ENCODE data around the gene ATP6V0B. TPM values are rescaled to one million over a fixed set of nuclear protein-coding genes. Genes with fewer than 3 reads are reported as not detected.
A peak's percentile ranks its signal among the peaks of the same experiment; 100 is the strongest.

Gene ATP6V0B
- total RNA-seq, 1 donor from 2014 or later, result 129 TPM

- H3K27ac Mint-ChIP-seq (ENCODE audit: unreplicated experiment), result no peak overlapping the region
- no peaks in the 10 kb centered on the region for H3K9me3 Mint-ChIP-seq
- no peak for DNase-seq (ENCODE audit: low read depth, low spot score)
- peaks cover 62% of the 10 kb centered on the region for H3K27me3 Mint-ChIP-seq (ENCODE audit: low read depth)
- peaks cover 16% of the 10 kb centered on the region for H3K4me1 Mint-ChIP-seq
- H3K36me3 Mint-ChIP-seq (ENCODE audit: low read depth), result no peaks in the 10 kb centered on the region
- H3K4me3 Mint-ChIP-seq, result peak overlapping the region; percentile 83
- no peak for TF ChIP-seq CTCF (conservative IDR thresholded peaks at IDR 0.05)
Measured at GRCh38 chr1:43935711-43936427, 38.9 kb upstream of the ATP6V0B start.

GRCh38 chr1:43936431-43937151 lies 38.2 kb upstream of the ATP6V0B start:
- Mint-ChIP-seq H3K27ac (ENCODE audit: unreplicated experiment) (no peak overlapping the region), H3K4me3 (peak overlapping the region; percentile 81), H3K9me3 (no peaks in the 10 kb centered on the region), H3K4me1 (peaks cover 16% of the 10 kb centered on the region), H3K27me3 (ENCODE audit: low read depth) (peaks cover 59% of the 10 kb centered on the region), H3K36me3 (ENCODE audit: low read depth) (no peaks in the 10 kb centered on the region)
- peak; percentile 34 for DNase-seq (ENCODE audit: low read depth, low spot score)
- peak; percentile 42 for TF ChIP-seq CTCF (conservative IDR thresholded peaks at IDR 0.05)

GRCh38 chr1:43937179-43937865 lies 37.4 kb upstream of the ATP6V0B start:
- no peak for DNase-seq (ENCODE audit: low read depth, low spot score)

GRCh38 chr1:43938383-43938782 lies 36.4 kb upstream of the ATP6V0B start:
- Mint-ChIP-seq H3K4me3 (peak overlapping the region; percentile 52), H3K9me3 (no peaks in the 10 kb centered on the region), H3K27ac (ENCODE audit: unreplicated experiment) (peak overlapping the region; percentile 85), H3K36me3 (ENCODE audit: low read depth) (no peaks in the 10 kb centered on the region), H3K4me1 (peaks cover 9% of the 10 kb centered on the region), H3K27me3 (ENCODE audit: low read depth) (peaks cover 44% of the 10 kb centered on the region)
- TF ChIP-seq CTCF (conservative IDR thresholded peaks at IDR 0.05), result no peak
- DNase-seq (ENCODE audit: low read depth, low spot score), result no peak

More at GRCh38 chr1:43937179-43937865, 37.4 kb upstream of the ATP6V0B start:
- Mint-ChIP-seq H3K4me1 (peaks cover 16% of the 10 kb centered on the region), H3K27ac (ENCODE audit: unreplicated experiment) (no peak overlapping the region), H3K4me3 (peak overlapping the region; percentile 81), H3K9me3 (no peaks in the 10 kb centered on the region), H3K36me3 (ENCODE audit: low read depth) (no peaks in the 10 kb centered on the region), H3K27me3 (ENCODE audit: low read depth) (peaks cover 54% of the 10 kb centered on the region)
- TF ChIP-seq CTCF (conservative IDR thresholded peaks at IDR 0.05), result no peak

- Mint-ChIP-seq H3K27ac (ENCODE audit: unreplicated experiment) (no peak overlapping the region), H3K27me3 (ENCODE audit: low read depth) (peaks cover 40% of the 10 kb centered on the region), H3K36me3 (ENCODE audit: low read depth) (no peaks in the 10 kb centered on the region), H3K9me3 (no peaks in the 10 kb centered on the region), H3K4me1 (peaks cover 5% of the 10 kb centered on the region), H3K4me3 (no peak overlapping the region)
- no peak for DNase-seq (ENCODE audit: low read depth, low spot score)
- no peak for TF ChIP-seq CTCF (conservative IDR thresholded peaks at IDR 0.05)
Measured at GRCh38 chr1:43938892-43939587, 35.7 kb upstream of the ATP6V0B start.

Measured in neural crest cell (in vitro differentiated cells).